Stimulated activated CD4-positive, alpha-beta T cell treated with anti-CD3 and anti-CD28 coated beads, Interleukin-2, amount 100 ng/mL, for 24 hours (primary cell): Measurements from ENCODE around the gene FBXL2.
A peak's percentile ranks its signal among the peaks of the same experiment; 100 is the strongest.

Experiments
- DNase-seq, 2 donors: peaks; one replicate each; pipeline ENCODE4 v3.0.0-alpha.2; 2020

The FBXL2 gene, protein sequence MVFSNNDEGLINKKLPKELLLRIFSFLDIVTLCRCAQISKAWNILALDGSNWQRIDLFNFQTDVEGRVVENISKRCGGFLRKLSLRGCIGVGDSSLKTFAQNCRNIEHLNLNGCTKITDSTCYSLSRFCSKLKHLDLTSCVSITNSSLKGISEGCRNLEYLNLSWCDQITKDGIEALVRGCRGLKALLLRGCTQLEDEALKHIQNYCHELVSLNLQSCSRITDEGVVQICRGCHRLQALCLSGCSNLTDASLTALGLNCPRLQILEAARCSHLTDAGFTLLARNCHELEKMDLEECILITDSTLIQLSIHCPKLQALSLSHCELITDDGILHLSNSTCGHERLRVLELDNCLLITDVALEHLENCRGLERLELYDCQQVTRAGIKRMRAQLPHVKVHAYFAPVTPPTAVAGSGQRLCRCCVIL

GRCh38 chr3:33277193-33277882, at the start of gene FBXL2:
Gene FBXL2, plus strand, starts transcription at chr3:33277442. Its CDS starts 71 bp downstream, at chr3:33277513.
- DNase-seq, result peak in 1 of 2 donors; percentile 52

DNA sequence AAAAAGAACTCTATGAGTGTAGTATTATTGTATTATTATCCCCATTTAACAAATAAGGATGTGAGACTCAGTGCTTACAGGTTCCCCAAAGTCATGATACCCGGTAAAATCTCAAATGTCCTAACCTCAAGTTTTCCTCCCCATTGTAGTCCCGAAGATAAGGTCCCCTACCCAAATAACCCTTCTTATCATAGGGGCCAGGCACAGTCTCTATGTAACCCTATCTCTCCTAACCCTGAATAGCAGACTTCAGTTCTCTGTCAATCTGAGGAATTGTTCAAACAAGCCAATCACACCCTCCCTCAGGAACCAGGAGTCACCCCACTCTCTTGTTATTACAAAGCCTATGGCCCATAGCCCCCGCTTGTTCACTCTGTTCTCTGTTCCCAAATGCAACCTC, 48.2 kb upstream of the FBXL2 start:
- DNase-seq, result no peak

DNA sequence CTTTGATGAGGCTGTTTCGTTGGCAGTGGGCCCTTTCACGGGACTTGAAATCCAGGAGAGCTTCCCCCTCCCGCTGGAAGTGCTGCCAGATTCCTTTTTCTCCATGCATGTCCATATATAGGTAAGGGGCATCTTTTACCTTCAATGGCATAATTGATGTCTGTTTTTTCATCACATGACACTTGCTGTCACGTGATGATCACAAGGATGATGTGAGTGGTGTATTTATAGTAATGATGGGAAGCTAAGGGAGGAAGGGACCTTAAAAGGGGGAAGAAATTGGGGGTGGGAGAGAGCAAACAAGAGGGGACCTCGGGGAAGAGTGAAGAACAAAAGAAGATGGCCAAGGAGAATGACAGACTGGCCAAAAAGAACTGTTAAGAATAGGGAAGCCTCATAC, 47.3 kb upstream of the FBXL2 start:
- no peak for DNase-seq

DNA sequence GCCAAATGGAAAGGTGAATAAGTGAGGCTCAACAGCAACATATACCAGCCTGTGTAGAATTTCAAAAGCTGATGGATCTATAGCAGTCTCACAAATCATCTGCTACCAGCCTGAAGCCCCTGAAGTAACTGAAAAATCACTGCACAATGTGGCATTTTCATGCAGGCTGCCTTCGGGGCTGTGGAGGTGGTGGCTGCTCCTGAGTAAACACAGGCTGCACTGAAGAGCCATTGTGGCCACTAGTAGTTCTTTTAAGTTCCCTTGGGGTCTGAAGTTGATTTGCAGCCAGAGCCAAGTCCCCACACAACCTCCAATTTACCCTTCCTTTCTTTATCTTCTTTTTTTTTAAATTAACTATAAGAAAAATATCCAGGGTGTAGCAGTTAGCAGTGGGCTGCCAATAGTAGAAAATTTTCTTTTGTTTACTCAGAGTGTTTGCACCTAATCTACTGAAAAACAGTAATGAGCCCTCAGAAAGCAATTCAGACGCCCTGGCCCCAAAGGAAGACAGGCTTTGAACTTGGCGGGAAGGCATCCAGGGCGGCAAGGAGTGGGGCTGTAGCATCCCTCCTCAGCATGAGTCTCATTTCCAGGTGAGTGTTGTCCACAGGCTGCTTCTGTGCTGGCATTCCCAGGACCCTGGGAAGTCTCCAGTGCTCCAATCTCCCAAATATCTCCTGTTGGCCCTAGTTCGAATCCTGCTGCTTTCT, 45.3 kb upstream of the FBXL2 start:
- DNase-seq, result no peak

DNA sequence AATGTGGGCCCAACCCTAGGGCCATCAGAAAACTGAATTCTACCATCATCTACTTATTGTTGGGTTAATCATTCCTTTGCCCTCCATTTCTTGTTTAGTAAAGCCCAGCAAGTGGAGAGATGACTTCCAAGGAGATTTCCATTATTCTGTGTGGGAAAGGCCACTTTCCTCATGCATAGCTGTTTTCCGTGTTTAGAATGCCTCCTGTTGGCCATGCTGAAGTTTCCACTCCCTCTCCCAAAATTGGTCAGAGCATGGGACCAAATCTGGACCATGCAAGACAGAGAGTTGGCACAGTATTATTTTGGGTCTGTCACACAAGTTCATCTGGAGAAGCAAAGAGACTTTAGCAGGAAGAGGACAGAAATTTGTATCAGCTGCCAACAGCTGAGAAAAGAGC, 43.4 kb upstream of the FBXL2 start:
- no peak for DNase-seq

DNA sequence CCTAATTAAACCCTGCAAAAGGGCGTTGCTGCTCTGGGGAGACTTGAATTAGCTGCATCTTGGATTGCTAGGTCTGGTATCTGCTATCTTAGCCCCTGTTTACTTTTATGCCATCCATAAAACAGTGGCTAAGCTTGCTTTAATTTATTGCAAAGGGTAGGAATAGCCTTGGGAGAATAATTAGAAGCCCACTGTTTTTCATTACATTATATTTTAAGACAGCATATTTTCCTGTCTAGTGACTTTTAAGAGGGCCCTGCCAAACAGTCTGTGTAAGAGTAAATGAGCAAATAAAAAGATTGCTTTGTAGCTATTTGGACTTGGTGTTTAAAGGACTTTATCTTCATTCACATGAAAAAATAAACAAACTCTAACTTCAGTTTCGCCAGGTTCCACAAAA, 41.2 kb upstream of the FBXL2 start:
- no peak for DNase-seq

DNA sequence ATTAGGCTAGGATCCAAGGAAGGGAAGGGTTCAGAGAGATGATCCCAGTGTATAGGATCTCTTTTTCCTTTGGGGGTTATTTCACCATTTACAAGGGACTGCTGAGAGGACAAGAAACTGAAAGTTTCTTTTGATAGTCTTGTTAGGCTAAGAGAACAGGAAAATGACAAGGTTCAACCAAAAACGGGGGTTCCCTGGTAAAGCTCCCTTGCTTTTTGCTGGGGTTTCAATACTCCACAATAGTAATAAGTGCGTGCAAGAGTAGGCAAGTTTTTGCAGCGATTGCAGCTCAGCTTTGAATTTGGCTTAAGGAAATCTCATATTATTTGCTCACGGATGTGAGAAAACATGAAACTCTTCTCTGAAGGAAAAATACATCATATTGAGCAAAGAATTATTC, 39.8 kb upstream of the FBXL2 start:
- DNase-seq, result no peak

DNA sequence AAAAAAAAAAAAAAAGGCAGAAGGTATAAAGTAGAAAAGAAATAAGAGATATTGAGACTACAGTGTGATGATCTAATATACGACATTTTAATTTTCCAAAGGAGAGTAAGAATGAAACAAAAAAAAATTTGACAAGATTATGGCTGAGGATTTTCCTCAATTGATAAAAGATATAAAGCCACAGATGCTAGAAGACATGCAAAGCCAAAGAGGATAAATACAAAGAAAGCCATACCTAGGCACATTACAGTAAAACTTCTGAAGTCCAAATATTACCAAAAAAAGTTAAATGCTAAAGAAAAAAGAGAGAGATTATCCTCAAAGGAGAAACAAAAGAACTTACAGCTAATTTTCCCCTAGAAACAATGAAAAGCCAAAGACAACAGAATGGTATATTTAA, 38.3 kb upstream of the FBXL2 start:
- no peak for DNase-seq

DNA sequence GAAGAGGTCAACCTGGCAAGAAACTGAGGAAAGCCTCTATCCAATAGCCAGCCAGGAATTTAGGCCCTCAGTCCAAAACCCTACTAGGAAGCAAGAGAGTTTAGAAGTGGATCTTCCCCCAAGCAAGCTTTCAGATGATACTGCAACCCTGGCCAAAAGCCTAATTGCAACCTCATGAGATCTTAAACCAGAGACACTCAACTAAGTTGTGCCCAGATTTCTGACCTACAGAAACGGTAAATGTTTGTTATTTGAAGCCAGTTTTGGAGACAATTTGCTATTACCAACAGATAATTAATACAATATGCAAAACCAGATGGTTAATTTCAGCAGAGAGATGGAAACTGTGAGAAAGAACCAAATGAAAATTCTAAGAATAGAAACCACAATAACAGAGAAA, 37.0 kb upstream of the FBXL2 start:
- DNase-seq, result no peak

DNA sequence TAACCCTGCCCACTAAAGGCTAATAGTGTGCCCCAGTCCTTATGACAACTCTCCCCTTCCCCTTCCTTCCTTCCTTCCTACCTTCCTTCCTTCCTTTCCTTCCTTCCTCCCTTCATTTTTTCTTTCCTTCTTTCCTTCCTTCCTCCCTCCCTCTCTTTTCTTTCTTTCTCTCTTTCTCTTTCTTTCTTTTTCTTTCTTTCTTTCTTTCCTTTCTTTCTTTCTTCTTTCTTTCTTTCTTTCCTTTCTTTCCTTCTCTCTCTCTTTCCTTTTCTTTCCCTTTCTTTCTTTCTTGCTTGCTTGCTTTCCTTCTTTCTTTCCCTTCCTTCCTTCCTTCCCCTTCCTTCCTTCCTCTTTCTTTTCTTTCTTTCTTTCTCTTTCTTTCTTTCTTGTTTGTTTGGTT, 30.5 kb upstream of the FBXL2 start:
- no peak for DNase-seq

- no peak for DNase-seq
These were observed 26.5 kb upstream of the FBXL2 start for GRCh38 chr3:33250712-33251111.

DNA sequence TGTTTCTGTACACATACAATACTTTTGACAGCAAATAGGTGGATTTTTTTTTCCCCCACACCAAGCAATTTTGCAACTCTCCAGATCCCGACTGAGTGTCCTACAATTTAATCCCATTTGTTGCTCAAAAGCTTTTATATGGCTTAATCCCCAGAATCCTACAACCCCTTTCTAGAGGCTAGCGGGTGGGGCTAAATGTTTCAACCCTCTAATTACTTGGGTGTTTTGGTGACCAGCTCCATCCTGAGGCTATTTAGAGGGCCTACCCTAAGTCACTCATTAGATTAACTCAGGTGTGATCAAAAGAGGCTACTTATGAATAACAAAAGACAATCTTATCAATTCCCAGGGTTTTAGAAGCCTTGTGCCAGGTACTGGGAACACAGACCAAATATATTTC, 21.0 kb upstream of the FBXL2 start:
- no peak for DNase-seq

- no peak for DNase-seq
These were observed 17.1 kb upstream of the FBXL2 start for GRCh38 chr3:33260104-33260503.

DNA sequence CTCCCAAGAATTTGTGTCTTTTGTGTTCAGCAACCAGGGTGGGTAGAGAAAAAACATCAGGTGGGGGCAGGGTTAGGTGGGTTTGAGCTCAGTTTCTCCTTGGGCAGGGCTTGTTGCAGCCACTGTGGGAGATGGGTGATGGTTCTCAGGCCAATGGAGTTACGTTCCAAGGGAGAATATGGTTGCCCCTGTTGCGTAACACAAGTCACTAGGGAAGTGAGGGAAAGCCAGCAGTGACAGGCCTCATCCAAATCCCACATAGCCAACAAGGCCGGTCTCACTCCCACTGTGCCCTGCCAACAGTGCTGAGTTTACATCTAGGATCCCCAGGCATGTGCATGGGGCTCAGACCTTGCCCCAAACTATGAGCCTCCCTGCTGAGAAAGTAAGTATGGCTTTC, 7.9 kb upstream of the FBXL2 start:
- DNase-seq, result no peak

GRCh38 chr3:33271324-33271723, 5.9 kb upstream of the FBXL2 start:
- no peak for DNase-seq

DNA sequence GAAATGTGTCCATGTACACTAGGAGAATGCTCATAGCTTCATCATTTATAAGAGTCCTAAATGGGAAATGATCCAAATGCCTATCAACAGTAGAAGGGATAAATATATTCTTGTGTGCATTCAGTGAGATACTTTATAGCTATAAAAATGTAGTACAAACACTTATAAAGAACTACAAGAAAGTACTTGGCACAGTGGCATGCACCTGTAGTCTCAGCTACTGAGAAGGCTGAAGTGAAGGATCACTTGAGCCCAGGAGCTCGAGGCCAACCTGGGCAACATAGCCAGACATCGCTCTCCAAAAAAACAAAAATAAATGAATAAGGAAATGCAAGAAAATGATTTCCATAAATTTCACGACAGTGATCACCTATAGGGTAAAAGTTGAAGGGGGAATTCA, 3.6 kb upstream of the FBXL2 start:
- no peak for DNase-seq

DNA sequence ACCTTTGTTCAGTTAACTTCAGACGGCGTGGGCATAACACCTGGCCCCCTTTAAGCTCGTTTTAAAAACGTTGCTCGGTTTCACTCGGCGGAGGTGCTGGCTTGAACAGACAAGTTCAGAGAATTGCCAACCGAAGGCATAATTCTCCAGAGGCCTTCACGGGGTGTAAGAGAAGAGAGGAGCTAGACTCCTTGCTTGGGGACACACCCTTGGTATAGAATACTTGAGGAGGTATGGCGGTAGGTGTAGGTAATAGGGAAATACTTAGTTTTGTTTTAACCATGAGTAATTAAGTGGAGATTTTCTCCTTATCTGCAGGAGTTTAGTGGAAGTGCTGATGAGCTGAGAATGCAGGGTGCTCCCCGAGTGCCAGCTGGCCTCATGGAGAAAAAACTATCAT, 921 bp downstream of the FBXL2 start:
- no peak for DNase-seq

- DNase-seq, result no peak
These were observed 10.5 kb downstream of the FBXL2 start for GRCh38 chr3:33287672-33288282.

DNA sequence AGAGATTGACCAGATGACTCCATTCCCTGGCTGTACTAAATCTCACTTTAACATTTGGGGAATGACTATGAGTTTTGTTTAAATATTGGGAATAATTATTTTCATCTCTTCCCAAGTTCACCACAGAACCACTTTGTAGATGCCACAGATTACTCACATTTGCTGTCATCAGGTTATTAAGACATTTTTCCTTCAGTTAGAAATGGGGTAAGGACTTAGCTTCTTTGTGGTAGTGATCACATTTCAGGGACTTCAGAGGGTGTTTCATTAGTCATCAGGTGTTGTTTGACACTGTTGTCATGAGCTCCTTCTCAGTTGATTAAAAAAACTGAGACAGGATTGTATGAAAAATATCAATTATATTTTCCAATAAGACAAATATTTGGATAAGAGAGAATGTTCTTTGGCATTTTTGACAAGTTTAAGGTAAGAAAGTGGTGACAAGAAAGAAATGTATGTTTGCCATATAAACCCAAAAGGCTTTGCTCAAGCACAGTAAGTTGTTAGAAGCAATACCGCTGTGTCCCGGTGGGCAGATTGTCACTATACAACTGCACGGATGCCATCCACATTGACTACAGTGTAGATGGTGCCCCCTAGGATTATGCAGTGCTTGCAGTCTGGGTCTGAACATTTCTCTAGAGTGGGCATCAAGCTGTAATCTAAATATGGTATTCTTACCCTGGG, 22.3 kb downstream of the FBXL2 start:
- DNase-seq, result no peak

DNA sequence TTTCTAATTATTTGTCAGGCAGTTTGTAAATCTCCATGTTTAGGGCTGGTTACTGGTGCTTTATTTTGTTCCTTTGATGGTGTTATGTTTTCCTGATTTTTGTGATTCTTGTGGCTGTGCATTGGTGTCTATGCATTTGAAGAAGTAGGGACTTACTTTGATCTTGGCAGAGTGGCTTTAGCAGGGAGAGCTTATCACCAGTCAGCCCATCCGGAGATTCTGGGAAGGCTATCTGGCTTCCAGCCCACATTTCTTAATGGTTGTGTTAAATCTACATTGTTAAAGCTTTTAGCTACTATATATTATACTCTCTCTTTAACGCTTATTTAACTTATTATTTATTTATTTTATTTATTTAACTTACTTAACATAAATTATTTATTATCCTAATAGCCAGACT, 35.1 kb downstream of the FBXL2 start:
- no peak for DNase-seq

GRCh38 chr3:33313331-33313730, 36.1 kb downstream of the FBXL2 start:
- no peak for DNase-seq

DNA sequence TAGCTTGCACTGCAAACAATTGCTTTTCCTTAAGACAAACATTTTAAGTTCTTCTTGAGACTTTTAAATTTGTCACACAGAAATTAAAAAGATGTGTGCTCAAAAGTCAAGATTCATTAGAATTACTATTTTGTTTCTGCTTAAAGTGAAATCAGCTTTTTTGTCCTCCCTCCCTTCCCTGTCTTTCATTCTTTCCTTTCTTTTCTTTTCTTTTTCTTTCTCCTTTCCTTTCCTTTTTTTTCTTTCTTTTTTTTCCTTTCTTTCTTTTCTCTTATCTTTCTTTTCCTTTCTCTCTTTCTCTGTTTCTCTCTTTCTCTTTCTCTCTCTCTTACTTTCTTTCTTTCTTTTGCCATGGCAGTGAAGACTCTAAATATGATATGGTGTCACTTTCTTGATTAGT, 37.8 kb downstream of the FBXL2 start:
- no peak for DNase-seq

DNA sequence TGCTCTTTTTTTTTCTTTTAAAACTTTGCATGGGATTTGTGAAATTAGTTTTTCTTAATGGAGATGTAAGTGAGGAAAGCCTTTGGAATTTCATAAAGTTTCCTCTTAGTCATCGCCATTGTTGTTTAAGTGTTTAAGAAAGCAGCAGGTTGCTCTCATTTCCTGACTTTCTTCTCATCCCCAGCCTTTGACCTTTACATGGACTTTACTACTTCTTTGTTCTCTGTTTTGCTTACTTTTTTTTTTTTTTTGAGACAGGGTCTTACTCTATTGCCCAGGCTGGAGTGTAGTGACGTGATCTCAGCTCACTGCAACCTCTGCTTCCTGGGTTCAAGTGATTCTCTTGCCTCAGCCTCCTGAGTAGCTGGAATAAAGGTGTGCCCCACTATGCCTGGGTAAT, 38.6 kb downstream of the FBXL2 start:
- no peak for DNase-seq
